K562 (cell line): ENCODE data around the gene TGFB1I1. TPM values are rescaled to one million over a fixed set of nuclear protein-coding genes. Genes with fewer than 3 reads are reported as not detected.

Source experiments
- ATF7 ChIP-seq: fragments of 450-650 bp; IDR thresholded peaks from 2 replicates; pipeline ENCODE4 v1.7.1; 2014; ENCODE audit warnings: mild to moderate bottlenecking, moderate library complexity
- CC2D1A ChIP-seq: fragments of 450-650 bp; IDR thresholded peaks from 2 replicates; pipeline ENCODE4 v1.6.1; 2017; ENCODE audit warnings: mild to moderate bottlenecking
- CHD1 ChIP-seq: fragments of 200-600 bp; sonication (generic); IDR thresholded peaks from one replicate; pipeline ENCODE4 v1.6.1; 2012; ENCODE audit warnings: mild to moderate bottlenecking, moderate library complexity, low read length, inconsistent platforms
- GTF2F1 ChIP-seq: IDR thresholded peaks from 2 replicates; pipeline ENCODE4 v1.6.1; 2011; ENCODE audit warnings: low read depth, low read length, improper control_type of control experiment
- MCM5 ChIP-seq: fragments of 450-650 bp; IDR thresholded peaks from 2 replicates; pipeline ENCODE4 v1.6.1; 2016; ENCODE audit warnings: low read depth
- NR2F6 ChIP-seq: fragments of 450-650 bp; formaldehyde crosslinking; IDR thresholded peaks from 2 replicates; pipeline ENCODE4 v1.4.0; 2020; ENCODE audit warnings: mild to moderate bottlenecking
- SAFB2 ChIP-seq: fragments of 200-400 bp; formaldehyde crosslinking; IDR thresholded peaks from 2 replicates; pipeline ENCODE4 v1.6.1; 2018; ENCODE audit warnings: borderline replicate concordance, low read length, low read depth, moderate library complexity; ENCODE audit not compliant: severe bottlenecking
- SREBF2 ChIP-seq: sonication (generic); formaldehyde crosslinking; IDR thresholded peaks from 2 replicates; pipeline ENCODE4 v1.4.0; 2020; ENCODE audit warnings: mild to moderate bottlenecking, missing genetic modification reagents
- SRF ChIP-seq, 2 experiments: fragments of 250-450, 450-650 bp in 1 of 2; sonication (Bioruptor Pico) in 1 of 2; sonication (generic) in 1 of 2; formaldehyde crosslinking; IDR thresholded peaks; 2 replicates each; pipeline versions ENCODE4 v1.5.0 to v1.5.1; 2020 to 2022; ENCODE audit warnings: mild to moderate bottlenecking in 1 of 2, missing genetic modification reagents in 1 of 2
- TCF3 ChIP-seq: sonication (generic); formaldehyde crosslinking; IDR thresholded peaks from 2 replicates; pipeline ENCODE4 v1.4.0; 2020; ENCODE audit warnings: mild to moderate bottlenecking, missing genetic modification reagents
- ZNF280B ChIP-seq: fragments of 250-450 bp; sonication (Bioruptor Pico); IDR thresholded peaks from 2 replicates; pipeline ENCODE4 v1.5.1; 2021; ENCODE audit warnings: mild to moderate bottlenecking
- ZNF41 ChIP-seq: fragments of 250-450 bp; sonication (Bioruptor Pico); conservative IDR thresholded peaks from 2 replicates; pipeline ENCODE4 v1.4.0; 2020; ENCODE audit warnings: mild to moderate bottlenecking
- ZNF518B ChIP-seq: fragments of 250-450 bp; sonication (Bioruptor Pico); IDR thresholded peaks from 2 replicates; pipeline ENCODE4 v1.5.0; 2021; ENCODE audit warnings: mild to moderate bottlenecking, moderate library complexity
- polyA plus RNA-seq, 8 experiments: library from polyadenylated mRNA; depleted of rRNA in 4 of 8; stranded (reverse) in 5 of 8; unstranded in 3 of 8; fragments of >200 nt; fragmentation: Nextera tagmentation in 2 of 8; fragmentation: Illumina TruSeq in 1 of 8; extraction: Ambion mirVana in 2 of 8; extraction: Trizol in 1 of 8; gene quantifications; 2 replicates each; pipeline versions ENCODE4 v1.2.1 to v1.2.3, GENCODE V29; 2011 to 2014; ENCODE audit warnings: inconsistent platforms in 1 of 8, missing spikeins in 1 of 8
- total RNA-seq, 7 experiments: library from RNA; depleted of rRNA in 6 of 7; stranded (reverse); fragments of >200 nt in 6 of 7; fragmentation: Illumina TruSeq in 2 of 7; extraction: Trizol in 2 of 7; gene quantifications; 2 replicates each; pipeline versions ENCODE4 v1.2.1 to v1.2.3, GENCODE V29; 2011 to 2021; ENCODE audit warnings: low replicate concordance in 1 of 7
- TF ChIP-seq, protein P1 (sequence below): fragments of 450-650 bp; formaldehyde crosslinking; IDR thresholded peaks from 2 replicates; pipeline ENCODE4 v1.4.0; 2020; ENCODE audit warnings: mild to moderate bottlenecking, moderate library complexity
- TF ChIP-seq, protein P2 (sequence below): fragments of 250-450 bp; sonication (Bioruptor Pico); IDR thresholded peaks from 2 replicates; pipeline ENCODE4 v1.4.0; 2020

The TGFB1I1 gene
- total and polyA plus RNA-seq, 9 of the 15 experiments (the other 6 are each of a cell fraction or from before 2014, with no cell fraction given), result 0.04 to 0.91 (median 0.19) TPM

DNA sequence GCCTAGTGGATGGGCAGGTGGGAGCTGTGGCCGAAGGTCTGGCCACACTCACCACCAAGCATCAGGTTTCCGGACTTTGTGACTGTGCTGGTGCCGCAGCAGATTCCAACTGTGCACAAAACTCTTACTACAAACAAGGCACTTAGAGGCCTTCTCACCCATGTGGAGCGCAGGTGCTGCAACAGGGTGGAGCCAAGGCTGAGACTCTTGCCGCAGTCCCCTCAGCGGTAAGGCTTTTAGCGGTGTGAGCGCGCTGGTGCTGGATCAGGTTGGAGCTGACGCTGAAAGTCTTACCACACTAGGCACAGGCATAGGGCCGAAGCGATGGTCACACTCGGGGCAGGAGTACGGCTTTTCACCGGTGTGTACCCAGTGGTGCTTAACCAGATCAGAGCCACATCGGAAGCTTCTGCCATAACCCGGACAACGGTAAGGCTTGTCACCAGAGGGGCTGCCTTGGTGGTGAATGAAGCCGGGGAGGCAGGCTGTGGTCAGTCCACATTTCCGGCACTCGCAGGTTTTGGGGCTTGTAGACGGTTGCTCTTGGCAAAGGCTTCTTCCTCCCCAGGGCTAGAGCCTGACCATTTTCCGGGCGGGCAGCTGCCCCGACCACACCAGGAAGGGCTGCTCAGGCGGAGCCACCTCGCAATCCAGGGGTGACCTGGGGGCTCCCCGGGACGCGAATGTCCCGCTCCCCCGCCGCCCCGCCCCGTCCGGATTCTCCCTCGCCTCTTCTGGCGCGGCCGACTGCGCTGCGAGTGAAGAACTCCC, 13.7 kb upstream of the TGFB1I1 start (continued):
- TF ChIP-seq ZNF518B, result no peak
- TF ChIP-seq NR2F6 (CRISPR knock-in tag), result 0 out of 2 replicates have a peak, but pooled peaks have one; percentile 55
- TF ChIP-seq SREBF2 (CRISPR knock-in tag), result no peak
- TF ChIP-seq, protein P1, sequence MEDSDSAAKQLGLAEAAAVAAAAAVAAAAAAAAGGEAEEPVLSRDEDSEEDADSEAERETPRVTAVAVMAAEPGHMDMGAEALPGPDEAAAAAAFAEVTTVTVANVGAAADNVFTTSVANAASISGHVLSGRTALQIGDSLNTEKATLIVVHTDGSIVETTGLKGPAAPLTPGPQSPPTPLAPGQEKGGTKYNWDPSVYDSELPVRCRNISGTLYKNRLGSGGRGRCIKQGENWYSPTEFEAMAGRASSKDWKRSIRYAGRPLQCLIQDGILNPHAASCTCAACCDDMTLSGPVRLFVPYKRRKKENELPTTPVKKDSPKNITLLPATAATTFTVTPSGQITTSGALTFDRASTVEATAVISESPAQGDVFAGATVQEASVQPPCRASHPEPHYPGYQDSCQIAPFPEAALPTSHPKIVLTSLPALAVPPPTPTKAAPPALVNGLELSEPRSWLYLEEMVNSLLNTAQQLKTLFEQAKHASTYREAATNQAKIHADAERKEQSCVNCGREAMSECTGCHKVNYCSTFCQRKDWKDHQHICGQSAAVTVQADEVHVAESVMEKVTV (CRISPR knock-in tag), result no peak
- no peak for TF ChIP-seq ZNF41 (CRISPR knock-in tag)
- no peak for TF ChIP-seq SRF (CRISPR knock-in tag; IDR thresholded peaks at IDR 0.05)
- no peak for TF ChIP-seq GTF2F1
- no peak for TF ChIP-seq CHD1
- no peak; the same call in 1 of the 2 replicates for TF ChIP-seq TCF3 (CRISPR knock-in tag)
- no peak for TF ChIP-seq ZNF280B (CRISPR knock-in tag)
- TF ChIP-seq MCM5, result no peak
- TF ChIP-seq, protein P2, sequence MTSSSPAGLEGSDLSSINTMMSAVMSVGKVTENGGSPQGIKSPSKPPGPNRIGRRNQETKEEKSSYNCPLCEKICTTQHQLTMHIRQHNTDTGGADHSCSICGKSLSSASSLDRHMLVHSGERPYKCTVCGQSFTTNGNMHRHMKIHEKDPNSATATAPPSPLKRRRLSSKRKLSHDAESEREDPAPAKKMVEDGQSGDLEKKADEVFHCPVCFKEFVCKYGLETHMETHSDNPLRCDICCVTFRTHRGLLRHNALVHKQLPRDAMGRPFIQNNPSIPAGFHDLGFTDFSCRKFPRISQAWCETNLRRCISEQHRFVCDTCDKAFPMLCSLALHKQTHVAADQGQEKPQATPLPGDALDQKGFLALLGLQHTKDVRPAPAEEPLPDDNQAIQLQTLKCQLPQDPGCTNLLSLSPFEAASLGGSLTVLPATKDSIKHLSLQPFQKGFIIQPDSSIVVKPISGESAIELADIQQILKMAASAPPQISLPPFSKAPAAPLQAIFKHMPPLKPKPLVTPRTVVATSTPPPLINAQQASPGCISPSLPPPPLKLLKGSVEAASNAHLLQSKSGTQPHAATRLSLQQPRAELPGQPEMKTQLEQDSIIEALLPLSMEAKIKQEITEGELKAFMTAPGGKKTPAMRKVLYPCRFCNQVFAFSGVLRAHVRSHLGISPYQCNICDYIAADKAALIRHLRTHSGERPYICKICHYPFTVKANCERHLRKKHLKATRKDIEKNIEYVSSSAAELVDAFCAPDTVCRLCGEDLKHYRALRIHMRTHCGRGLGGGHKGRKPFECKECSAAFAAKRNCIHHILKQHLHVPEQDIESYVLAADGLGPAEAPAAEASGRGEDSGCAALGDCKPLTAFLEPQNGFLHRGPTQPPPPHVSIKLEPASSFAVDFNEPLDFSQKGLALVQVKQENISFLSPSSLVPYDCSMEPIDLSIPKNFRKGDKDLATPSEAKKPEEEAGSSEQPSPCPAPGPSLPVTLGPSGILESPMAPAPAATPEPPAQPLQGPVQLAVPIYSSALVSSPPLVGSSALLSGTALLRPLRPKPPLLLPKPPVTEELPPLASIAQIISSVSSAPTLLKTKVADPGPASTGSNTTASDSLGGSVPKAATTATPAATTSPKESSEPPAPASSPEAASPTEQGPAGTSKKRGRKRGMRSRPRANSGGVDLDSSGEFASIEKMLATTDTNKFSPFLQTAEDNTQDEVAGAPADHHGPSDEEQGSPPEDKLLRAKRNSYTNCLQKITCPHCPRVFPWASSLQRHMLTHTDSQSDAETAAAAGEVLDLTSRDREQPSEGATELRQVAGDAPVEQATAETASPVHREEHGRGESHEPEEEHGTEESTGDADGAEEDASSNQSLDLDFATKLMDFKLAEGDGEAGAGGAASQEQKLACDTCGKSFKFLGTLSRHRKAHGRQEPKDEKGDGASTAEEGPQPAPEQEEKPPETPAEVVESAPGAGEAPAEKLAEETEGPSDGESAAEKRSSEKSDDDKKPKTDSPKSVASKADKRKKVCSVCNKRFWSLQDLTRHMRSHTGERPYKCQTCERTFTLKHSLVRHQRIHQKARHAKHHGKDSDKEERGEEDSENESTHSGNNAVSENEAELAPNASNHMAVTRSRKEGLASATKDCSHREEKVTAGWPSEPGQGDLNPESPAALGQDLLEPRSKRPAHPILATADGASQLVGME (CRISPR knock-in tag), result 0 out of 2 replicates have a peak, but pooled peaks have one; percentile 63
- TF ChIP-seq ATF7, result peak; percentile 86
- no peak for TF ChIP-seq SAFB2
- no peak for TF ChIP-seq CC2D1A
